GM19240 (cell line): Measurements from ENCODE around the gene P2RY13.

ENCODE experiments used
- DNase-seq: peaks from one replicate; pipeline ENCODE4 v3.0.0; 2011; ENCODE audit warnings: low spot score; ENCODE audit not compliant: insufficient read length

P2RY13 gene

GRCh38 chr3:151329363-151329762 is at the start of gene P2RY13:
Gene P2RY13, minus strand, starts transcription at chr3:151329549. Its CDS starts 21 bp downstream, at chr3:151329528.
- DNase-seq, result no peak

GRCh38 chr3:151377768-151378385 is 48.5 kb upstream of the P2RY13 start:
- no peak for DNase-seq

- no peak for DNase-seq
These were observed 42.9 kb upstream of the P2RY13 start for GRCh38 chr3:151372063-151372820.

GRCh38 chr3:151371526-151371925 is 42.2 kb upstream of the P2RY13 start:
- no peak for DNase-seq

GRCh38 chr3:151367448-151367847 is 38.1 kb upstream of the P2RY13 start:
- DNase-seq, result no peak

- no peak for DNase-seq
These were observed 37.6 kb upstream of the P2RY13 start for GRCh38 chr3:151366993-151367392.

GRCh38 chr3:151362751-151363174 is 33.4 kb upstream of the P2RY13 start:
- DNase-seq, result no peak

- DNase-seq, result no peak
These were observed 28.1 kb upstream of the P2RY13 start for GRCh38 chr3:151357463-151357850.

GRCh38 chr3:151356794-151357462 is 27.6 kb upstream of the P2RY13 start:
- DNase-seq, result no peak

GRCh38 chr3:151351648-151352047 is 22.3 kb upstream of the P2RY13 start:
- no peak for DNase-seq

- no peak for DNase-seq
These were observed 21.9 kb upstream of the P2RY13 start for GRCh38 chr3:151351219-151351618.

- no peak for DNase-seq
These were observed 21.3 kb upstream of the P2RY13 start for GRCh38 chr3:151350656-151351055.

GRCh38 chr3:151347432-151347831 is 18.1 kb upstream of the P2RY13 start:
- DNase-seq, result no peak

GRCh38 chr3:151346292-151346691 is 16.9 kb upstream of the P2RY13 start:
- DNase-seq, result no peak

GRCh38 chr3:151345859-151346258 is 16.5 kb upstream of the P2RY13 start:
- DNase-seq, result no peak

- DNase-seq, result no peak
These were observed 2.3 kb upstream of the P2RY13 start for GRCh38 chr3:151331696-151332095.

GRCh38 chr3:151330899-151331298 is 1.6 kb upstream of the P2RY13 start:
- no peak for DNase-seq

GRCh38 chr3:151330379-151330778 is 1.0 kb upstream of the P2RY13 start:
- no peak for DNase-seq

- no peak for DNase-seq
These were observed 902 bp downstream of the P2RY13 start for GRCh38 chr3:151328298-151328995.

- no peak for DNase-seq
These were observed 1.7 kb downstream of the P2RY13 start for GRCh38 chr3:151327571-151328198.

GRCh38 chr3:151322511-151322910 is 6.8 kb downstream of the P2RY13 start:
- no peak for DNase-seq
